GM12891 (cell line): Measurements from ENCODE around the gene SSPN.

Source experiments
- DNase-seq: peaks from one replicate; pipeline ENCODE4 v3.0.0; 2011; ENCODE audit warnings: low spot score; ENCODE audit not compliant: insufficient read length
- FAIRE-seq: peaks from 2 replicates; lab custom pipeline; 2011; peaks lifted over from hg19 to GRCh38; lab: Jason Lieb, UNC
- PAX5 ChIP-seq: IDR thresholded peaks from 2 replicates; pipeline ENCODE4 v1.6.1; 2011; ENCODE audit warnings: low read length, moderate library complexity, mild to moderate bottlenecking; ENCODE audit not compliant: insufficient read depth, severe bottlenecking
- POLR2A ChIP-seq: IDR thresholded peaks from 2 replicates; pipeline ENCODE4 v1.6.1; 2011; ENCODE audit warnings: low read depth, low read length, control low read depth
- POLR2AphosphoS5 ChIP-seq: IDR thresholded peaks from 2 replicates; pipeline ENCODE4 v1.6.1; 2011; ENCODE audit warnings: low read depth, low read length, control low read depth
- POU2F2 ChIP-seq: IDR thresholded peaks from 2 replicates; pipeline ENCODE4 v1.6.1; 2011; ENCODE audit warnings: low read depth, mild to moderate bottlenecking, control low read depth, low read length, moderate library complexity
- SPI1 ChIP-seq: IDR thresholded peaks from 2 replicates; pipeline ENCODE4 v1.6.1; 2011; ENCODE audit warnings: low read depth, low read length, control low read depth
- TAF1 ChIP-seq: IDR thresholded peaks from 2 replicates; pipeline ENCODE4 v1.6.1; 2011; ENCODE audit warnings: low read depth, low read length, control low read depth

Gene SSPN

DNA sequence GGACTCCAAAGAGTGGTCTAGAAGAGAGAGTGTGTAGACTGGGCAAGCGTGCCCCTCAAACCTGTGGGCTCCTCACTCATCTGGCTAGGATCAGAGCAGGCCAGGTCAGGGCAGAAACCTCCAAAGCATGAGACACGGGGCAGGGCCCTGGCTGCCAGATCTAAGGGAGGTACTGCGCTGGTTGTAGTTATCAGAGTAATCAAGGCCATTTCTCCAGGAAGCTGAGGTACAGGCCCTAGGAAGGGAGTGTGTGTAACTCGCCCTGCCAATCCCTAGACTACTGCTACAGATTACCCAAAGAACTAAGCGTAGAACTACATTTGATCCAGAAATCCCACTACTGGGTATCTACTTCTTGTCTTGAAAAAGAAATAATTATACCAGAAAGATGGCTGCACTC, 84.5 kb downstream of the SSPN start:
- FAIRE-seq (no peak), DNase-seq (no peak)
- TF ChIP-seq POU2F2 (no peak), TAF1 (no peak), PAX5 (no peak)

DNA sequence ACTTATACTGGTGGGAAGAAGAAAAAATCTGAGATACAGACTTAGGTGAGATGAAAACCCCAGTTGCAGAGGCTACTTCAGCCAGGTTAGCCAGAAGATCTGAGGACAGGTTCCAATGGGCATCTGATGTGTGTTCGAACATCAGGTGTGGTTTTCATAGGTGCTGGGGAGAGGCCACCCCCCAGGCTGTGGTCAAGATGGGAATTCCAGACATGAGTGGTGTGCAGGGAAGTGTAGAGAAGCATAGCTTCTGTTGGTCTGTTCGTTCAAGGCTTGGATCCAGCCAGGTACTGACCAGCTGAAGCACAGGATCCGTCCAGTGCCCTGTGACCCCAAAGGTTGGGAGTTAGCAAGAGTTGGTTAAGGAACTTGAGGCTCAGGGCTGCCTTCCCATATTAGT, 85.5 kb downstream of the SSPN start:
- TF ChIP-seq POLR2AphosphoS5, result no peak
- TF ChIP-seq POLR2A, result no peak
- no peak for TF ChIP-seq POU2F2
- TF ChIP-seq PAX5, result no peak
- no peak for TF ChIP-seq TAF1
- TF ChIP-seq SPI1, result no peak
- FAIRE-seq, result no peak
- no peak for DNase-seq

DNA sequence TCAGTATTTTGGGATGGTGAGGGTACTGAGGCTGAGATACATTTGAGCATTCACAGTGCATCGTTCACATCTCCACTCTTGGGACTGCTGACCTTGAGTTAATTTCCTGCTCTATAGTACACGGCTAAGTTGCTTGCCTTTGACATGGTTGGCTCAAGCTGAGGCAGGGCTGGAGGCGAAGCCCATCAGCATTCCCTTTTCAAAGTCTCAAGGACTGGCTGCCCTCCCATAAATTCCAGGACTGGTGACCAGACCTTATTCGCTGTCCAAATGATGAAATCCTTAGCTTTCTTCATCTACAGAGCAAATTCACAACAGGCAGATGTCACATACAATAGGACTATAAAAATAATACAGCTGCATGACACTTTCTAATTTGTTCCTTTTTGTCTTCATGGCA, 85.9 kb downstream of the SSPN start:
- FAIRE-seq (no peak), DNase-seq (no peak)
- TF ChIP-seq TAF1 (no peak), POLR2A (no peak), PAX5 (no peak), POU2F2 (no peak), SPI1 (no peak)

DNA sequence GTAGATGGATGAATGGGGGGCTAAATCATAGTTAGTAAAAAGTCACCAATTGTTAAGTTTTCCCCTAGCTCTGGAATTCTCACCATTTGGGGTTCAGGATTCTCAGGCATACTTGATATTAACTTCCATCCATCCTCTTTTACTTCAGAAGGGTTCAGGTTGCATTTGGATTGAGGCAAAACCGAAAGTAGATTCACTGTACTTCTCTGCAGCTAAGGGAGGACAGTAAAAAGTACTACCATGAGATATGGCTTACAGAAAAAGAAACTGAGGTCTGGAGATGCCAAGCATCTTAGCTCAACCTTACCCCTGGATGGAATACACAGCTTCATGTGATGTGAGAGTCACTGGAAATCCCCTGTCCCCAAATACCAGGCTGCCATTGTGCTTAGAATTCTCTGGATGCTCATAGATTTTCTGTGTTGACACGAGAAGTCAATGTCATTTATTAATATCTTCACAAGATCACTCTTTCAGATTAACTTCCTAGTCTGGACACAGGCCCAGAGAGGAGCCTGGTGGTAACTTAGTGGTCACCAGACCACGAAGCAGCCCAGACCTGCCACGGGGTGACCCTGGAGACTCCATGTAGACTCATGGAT, 87.1 kb downstream of the SSPN start:
- FAIRE-seq, result peak; percentile 16
- TF ChIP-seq POLR2AphosphoS5 (no peak), POU2F2 (no peak), PAX5 (no peak), TAF1 (no peak), POLR2A (no peak), SPI1 (no peak)
- no peak for DNase-seq

DNA sequence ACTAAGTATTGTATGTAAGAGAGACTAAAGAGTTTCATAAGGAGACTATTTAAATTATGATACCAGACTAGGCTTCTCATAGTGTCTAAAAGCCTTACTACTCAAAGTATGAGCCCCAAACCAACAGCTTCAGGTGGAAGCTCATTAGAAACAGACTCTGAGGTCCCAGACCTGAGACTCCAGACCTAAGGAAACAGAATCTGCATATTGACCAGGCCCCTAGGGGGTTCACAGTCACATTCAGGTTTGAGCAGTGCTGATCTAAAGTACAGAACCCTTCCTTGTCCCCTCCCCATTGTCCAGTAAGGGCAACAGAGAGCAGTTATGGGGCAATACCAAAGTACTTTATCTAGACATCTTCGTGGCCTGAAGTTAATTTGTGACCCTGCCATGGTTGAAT, 87.7 kb downstream of the SSPN start:
- DNase-seq (no peak), FAIRE-seq (no peak)
- no peak for TF ChIP-seq POLR2A
- TF ChIP-seq POLR2AphosphoS5, result no peak
- TF ChIP-seq PAX5, result no peak
- TF ChIP-seq SPI1, result no peak
- no peak for TF ChIP-seq POU2F2

DNA sequence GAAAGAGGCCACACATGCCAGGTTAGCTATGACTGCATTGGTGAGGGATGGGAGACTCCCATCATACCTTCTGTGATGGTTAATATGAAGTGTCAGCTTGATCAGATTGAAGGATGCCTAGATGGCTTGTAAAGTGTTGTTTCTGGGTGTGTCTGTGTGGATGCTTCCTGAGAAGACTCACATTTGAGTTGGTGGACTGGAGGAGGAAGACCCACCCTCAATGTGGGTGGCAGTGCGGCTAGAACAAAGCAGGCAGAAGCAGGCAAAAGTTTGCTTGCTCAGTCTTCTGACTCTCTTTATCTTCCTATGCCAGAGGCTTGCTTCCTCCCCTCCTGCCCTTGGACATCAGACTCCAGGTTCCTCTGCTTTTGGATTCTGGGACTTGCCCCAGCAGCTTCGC, 88.2 kb downstream of the SSPN start:
- FAIRE-seq (no peak), DNase-seq (no peak)
- TF ChIP-seq POLR2AphosphoS5 (no peak), PAX5 (no peak), POLR2A (no peak), SPI1 (no peak), POU2F2 (no peak), TAF1 (no peak)

DNA sequence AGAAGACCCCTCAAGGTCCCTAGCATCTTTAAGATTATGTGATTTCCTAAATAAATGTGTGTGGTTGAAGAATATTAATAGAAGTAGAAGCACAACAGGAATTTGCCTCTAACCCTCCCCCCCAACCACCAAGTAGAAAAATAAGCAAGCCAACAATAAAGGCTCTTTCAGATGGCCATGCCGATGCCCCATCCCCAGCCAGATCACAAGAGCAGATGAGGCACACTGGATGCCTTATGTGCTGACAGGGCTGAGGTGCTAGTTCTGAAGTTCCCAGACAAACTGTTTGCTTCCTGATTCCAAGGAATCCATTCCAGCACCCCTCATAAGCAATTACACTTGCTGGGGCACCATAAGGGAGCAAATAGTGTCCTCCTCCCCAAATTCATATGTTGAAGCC, 90.0 kb downstream of the SSPN start:
- FAIRE-seq, result no peak
- DNase-seq, result no peak
- TF ChIP-seq POU2F2 (no peak), PAX5 (no peak), POLR2A (no peak), SPI1 (no peak), TAF1 (no peak)

DNA sequence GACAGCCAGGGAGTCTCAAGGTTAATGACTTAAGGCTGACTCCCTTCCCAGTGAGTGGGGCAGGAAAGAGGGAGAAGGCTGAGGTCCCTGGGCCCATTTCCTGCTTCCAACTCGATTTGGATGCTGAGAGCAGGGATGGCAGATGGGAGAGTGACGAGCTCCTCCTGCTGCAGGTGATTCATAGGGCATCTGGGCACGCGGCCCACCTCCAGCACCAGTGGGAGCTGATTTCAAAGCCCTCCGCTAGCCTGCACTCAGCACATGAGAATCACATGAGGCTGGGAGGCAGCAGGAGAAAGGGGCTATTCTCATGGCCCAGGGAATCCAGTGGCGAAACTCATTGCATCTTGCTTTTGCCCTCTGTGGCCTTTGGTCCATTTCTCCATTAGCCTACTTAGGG, 90.8 kb downstream of the SSPN start:
- no peak for TF ChIP-seq POLR2AphosphoS5
- no peak for TF ChIP-seq TAF1
- no peak for TF ChIP-seq SPI1
- TF ChIP-seq POLR2A, result no peak
- TF ChIP-seq POU2F2, result no peak
- no peak for TF ChIP-seq PAX5
- DNase-seq (no peak), FAIRE-seq (no peak)

DNA sequence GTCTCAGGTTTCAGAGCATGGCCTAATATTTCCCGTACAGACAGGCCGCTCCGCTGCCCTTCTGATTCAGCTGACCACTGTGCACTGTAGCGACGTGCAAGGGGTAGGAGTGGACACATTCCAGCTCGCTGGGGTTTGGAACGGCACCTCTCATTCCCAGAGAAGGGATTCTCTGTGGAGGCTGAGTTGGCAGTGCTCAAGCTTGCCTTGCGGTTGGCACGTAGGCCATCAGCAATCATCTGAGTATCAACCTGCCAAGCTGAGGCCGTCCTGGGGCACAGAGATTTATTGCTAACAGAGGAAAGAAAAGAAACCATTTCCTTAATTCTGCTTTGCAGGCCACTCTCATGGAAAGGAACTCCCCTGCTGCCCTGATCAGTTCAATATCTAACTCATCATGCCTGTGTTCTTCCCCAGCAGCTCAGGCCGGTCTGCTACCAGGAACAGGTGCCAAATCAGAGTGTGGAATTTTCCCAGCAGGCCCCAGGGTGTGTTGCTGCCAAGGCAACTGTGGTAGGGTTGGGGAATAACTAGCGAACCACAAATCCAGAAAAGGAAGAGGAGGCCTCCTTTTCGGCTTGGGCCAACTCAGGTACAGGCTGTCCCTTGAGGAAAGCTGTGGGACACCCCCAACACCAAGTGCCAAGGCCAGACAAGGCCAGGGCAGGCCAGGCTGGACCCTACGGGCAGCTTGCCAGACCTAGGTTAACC, 92.5 kb downstream of the SSPN start:
- no peak for TF ChIP-seq SPI1
- no peak for TF ChIP-seq POLR2A
- no peak for TF ChIP-seq POU2F2
- no peak for TF ChIP-seq TAF1
- TF ChIP-seq PAX5, result no peak
- TF ChIP-seq POLR2AphosphoS5, result no peak
- FAIRE-seq (no peak), DNase-seq (no peak)

DNA sequence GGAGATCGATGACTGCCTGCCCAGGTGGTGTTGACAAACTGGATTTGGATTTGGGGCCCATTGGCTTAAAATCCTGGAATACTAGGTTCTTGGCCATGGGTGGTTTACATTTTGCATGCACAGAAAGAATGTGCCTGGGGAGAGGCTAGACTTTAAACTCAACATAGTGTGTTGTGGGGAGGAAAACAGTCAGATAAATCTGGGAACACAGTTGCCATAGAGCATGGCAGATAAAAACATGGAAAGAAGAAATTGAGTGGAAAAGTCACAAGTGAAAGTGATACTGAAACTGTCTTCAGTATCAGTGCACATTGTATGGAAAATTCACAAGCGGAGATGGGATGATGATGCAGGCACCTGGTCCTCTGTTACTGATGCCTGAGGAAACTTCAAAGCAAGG, 95.2 kb downstream of the SSPN start:
- FAIRE-seq, result no peak
- no peak for DNase-seq
- TF ChIP-seq SPI1 (no peak), POU2F2 (no peak), PAX5 (no peak), POLR2AphosphoS5 (no peak), TAF1 (no peak), POLR2A (no peak)
